NCI-H510A treated with DMSO at 0.1 percent for 48 hours (cell line): ENCODE measurements around the gene ANKFY1.

ENCODE experiments used
- DNase-seq: peaks from one replicate; lab custom pipeline; 2025; lab: John Stamatoyannopoulos, UW

The ANKFY1 gene

GRCh38 chr17:4263282-4264215, at the start of gene ANKFY1:
Gene ANKFY1 (minus strand): TSS chr17:4263979. CDS start chr17:4263941, 38 bp downstream.
- DNase-seq, result peak; percentile 93

- DNase-seq, result no peak
Measured at GRCh38 chr17:4310354-4311060, 46.7 kb upstream of the ANKFY1 start.

GRCh38 chr17:4309897-4310296, 46.1 kb upstream of the ANKFY1 start:
- DNase-seq, result no peak

GRCh38 chr17:4307179-4307930, 43.6 kb upstream of the ANKFY1 start:
- DNase-seq, result no peak

DNA sequence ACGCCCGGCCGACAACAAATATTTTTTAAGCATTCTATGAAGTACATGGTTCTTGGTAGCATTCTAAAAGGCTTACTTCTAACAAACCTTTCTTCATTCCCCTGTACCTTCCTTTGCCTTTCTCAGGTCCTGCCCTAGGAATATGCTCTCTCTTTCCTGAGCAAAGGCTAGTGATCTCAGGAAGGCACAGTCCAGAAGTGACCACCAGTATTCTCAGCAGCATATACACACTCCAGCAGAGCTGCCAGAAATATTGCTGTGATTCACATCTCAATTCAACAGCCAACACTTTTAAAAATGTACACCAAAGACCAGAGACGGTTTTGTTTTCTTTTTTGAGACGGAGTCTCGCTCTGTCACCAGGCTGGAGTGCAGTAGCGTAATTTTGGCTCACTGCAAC, 41.4 kb upstream of the ANKFY1 start:
- DNase-seq, result no peak

DNA sequence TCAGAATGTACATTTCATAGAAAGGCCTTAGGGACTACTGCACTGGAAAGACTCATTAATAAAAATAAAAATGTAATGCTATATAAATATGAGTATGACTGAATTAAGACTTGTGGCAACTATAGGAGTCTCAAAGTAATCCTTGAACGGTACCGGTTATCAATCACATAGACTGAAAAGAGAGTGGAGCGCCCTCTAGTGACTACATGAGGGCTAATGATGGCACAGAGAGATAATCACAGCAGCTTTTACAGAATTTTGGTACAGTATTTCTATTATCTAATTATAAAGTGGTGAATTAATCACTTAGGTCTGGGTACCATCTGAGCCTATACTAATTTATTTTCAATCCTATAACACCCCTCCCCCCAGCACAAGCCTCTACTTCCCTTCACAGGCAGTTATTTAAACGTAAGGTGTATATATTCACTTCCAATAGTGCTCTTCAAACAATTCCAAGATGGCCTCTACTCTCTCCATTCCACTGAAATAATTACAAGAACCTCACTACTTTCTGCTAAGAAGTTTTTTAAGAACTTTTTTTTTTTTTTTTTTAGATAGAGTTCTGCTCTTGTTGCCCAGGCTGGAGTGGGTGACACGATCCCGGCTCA, 40.7 kb upstream of the ANKFY1 start:
- peak; percentile 53 for DNase-seq

DNA sequence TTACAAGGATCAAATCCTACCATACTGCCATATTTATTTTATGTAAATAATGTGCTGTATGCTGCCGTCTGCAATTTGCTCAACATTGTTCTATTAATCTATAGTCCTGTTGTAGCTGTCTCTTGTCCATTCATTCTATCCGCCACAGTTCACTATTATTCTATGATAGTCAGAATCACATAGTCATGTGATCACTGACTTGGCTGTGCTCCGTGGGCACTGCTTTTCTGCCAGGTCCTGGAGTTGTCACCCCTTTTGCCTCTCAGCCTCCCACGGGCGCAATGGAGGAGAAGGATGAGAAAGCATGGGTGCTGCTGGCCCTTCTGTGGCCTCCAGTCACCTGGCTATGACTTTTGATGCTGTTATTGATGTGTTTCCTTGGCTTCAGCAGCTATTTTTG, 37.3 kb upstream of the ANKFY1 start:
- no peak for DNase-seq

GRCh38 chr17:4297351-4297750, 33.6 kb upstream of the ANKFY1 start:
- DNase-seq, result no peak

GRCh38 chr17:4295686-4296085, 31.9 kb upstream of the ANKFY1 start:
- no peak for DNase-seq

- DNase-seq, result no peak
Measured at GRCh38 chr17:4293572-4293971, 29.8 kb upstream of the ANKFY1 start.

- no peak for DNase-seq
Measured at GRCh38 chr17:4287710-4288109, 23.9 kb upstream of the ANKFY1 start.

GRCh38 chr17:4276514-4276913, 12.7 kb upstream of the ANKFY1 start:
- DNase-seq, result no peak

GRCh38 chr17:4272972-4273368, 9.2 kb upstream of the ANKFY1 start:
- no peak for DNase-seq

GRCh38 chr17:4272213-4272971, 8.6 kb upstream of the ANKFY1 start:
- DNase-seq, result no peak

GRCh38 chr17:4270736-4271135, 7.0 kb upstream of the ANKFY1 start:
- DNase-seq, result no peak

DNA sequence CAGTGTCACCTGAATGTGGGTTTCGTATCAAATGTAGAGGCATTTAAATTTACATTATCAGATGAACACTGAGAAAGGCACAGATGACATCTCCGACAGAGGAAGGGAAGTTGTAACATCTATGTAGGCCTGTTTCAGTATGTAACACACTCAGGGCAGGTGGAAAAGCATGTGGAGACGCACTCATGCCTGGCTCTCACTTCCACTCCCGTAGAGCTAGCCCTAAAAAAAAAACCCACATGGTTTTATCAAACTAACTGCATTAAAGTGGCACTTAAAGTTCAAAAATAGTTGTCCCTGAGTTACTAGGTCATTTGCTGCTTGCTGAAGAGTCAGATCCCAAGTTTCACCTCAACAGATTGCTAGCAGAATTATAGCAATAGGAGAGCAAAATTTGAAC, 6.1 kb upstream of the ANKFY1 start:
- no peak for DNase-seq

- no peak for DNase-seq
Measured at GRCh38 chr17:4267402-4267801, 3.6 kb upstream of the ANKFY1 start.

DNA sequence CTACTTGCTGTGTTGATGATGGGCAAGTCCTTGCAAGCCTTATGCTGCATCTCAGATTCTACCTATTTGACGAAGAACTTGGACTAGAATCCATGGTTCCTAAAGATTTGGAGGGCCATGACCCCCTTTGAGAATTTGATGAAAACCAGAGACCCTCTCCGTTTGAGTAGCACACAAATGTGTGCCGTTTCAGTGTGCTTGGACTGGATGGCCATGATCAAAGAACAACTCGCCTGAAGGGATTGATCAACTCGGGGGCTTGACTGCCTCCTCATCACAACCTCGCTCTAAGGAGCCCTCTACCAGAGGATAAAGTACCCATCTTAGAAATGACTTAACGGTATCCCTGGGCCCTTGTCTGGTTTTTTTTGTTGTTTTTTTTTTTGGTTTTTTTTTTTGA, 2.8 kb upstream of the ANKFY1 start:
- DNase-seq, result no peak

- no peak for DNase-seq
Measured at GRCh38 chr17:4262703-4263102, 1.1 kb downstream of the ANKFY1 start.

DNA sequence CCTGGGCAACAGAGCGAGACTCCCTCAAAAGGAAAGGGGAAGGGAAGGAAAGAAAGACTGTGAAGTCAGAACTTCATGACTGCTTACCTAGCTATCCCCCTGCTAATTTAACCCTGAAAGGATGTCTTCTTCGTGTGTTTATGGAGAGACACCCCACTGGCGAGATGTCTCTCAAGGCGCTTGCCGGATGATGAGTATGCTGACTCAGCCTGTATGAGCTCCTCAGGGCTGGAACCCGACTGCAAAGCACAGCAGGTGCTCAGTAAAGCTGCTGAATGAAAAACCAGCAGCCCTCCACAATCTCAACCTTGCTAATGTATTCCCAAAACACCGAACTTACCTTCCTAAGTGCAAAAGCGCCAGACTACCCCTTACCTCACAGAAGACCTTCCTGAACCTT, 2.3 kb downstream of the ANKFY1 start:
- no peak for DNase-seq

DNA sequence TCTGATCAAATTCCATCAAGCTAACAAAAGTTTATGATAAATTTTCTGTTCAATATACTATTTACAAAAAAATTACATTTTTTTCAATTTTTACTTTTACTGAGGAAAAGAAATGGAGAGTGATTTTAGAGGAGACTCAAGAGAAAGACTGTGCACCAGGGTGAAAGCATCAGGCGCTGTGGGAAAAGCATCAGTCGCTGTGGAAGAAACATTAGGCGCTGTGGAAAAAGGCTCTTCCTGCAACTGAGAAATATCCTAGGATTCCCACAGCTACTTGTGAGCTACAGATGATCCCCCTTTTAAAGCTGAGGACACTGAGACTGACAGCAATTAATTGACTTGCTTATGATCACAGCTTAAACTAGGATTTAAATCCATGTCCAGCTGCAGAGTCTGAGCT, 4.9 kb downstream of the ANKFY1 start:
- DNase-seq, result no peak
